GM13977 (cell line): ENCODE data around the gene VANGL2.
A peak's percentile ranks its signal among the peaks of the same experiment; 100 is the strongest.
"Not testable (repeated sequence)": the region's sequence is repeated elsewhere in the genome, so short reads cannot be mapped to it uniquely, and the experiment has no call there.

ENCODE experiments used
- DNase-seq: peaks from one replicate; pipeline ENCODE4 v3.0.0; 2012; ENCODE audit warnings: low spot score
- CTCF ChIP-seq: IDR thresholded peaks from 2 replicates; pipeline ENCODE4 v1.5.1; 2012; ENCODE audit warnings: mild to moderate bottlenecking, control low read depth; ENCODE audit not compliant: insufficient read depth; ENCODE audit errors: extremely low read depth, missing control alignments
- in situ Hi-C: fragments of 300-500 bp; cut with MboI; formaldehyde crosslinking; loops from one replicate; pipeline ENCODE4 v1.12.0; 2022; ENCODE audit warnings: low sequenced_read_pairs, low pct_unique_long_range_greater_than_20kb, mixed read lengths, inconsistent platforms; ENCODE audit not compliant: unreplicated experiment

The VANGL2 gene

GRCh38 chr1:160375788-160376524 is 24.4 kb upstream of the VANGL2 start:
- TF ChIP-seq CTCF: no peak
- in situ Hi-C loops: no loop called here
- no peak for DNase-seq

- in situ Hi-C loops: no loop called here
- peak; percentile 75 for DNase-seq
- TF ChIP-seq CTCF: peak; percentile 89
Measured at GRCh38 chr1:160376525-160377131, 23.7 kb upstream of the VANGL2 start.

- DNase-seq: no peak
- in situ Hi-C loops: no loop called here
- no peak for TF ChIP-seq CTCF
Measured at GRCh38 chr1:160377585-160378206, 22.7 kb upstream of the VANGL2 start.

- in situ Hi-C loops, DNase-seq: not testable (repeated sequence)
Measured at GRCh38 chr1:160384812-160385211, 15.6 kb upstream of the VANGL2 start.

GRCh38 chr1:160388406-160388805 is 12.0 kb upstream of the VANGL2 start:
- DNase-seq, in situ Hi-C loops: not testable (repeated sequence)

- DNase-seq: no peak
- TF ChIP-seq CTCF: no peak
- in situ Hi-C loops: no loop called here
Measured at GRCh38 chr1:160394673-160395072, 5.7 kb upstream of the VANGL2 start.

- DNase-seq: no peak
- no peak for TF ChIP-seq CTCF
- in situ Hi-C loops: no loop called here
Measured at GRCh38 chr1:160397651-160398050, 2.7 kb upstream of the VANGL2 start.
